GM12891 (cell line): ENCODE data around the gene CDK5RAP2.

ENCODE experiments used
- POLR2A ChIP-seq: IDR thresholded peaks from 2 replicates; pipeline ENCODE4 v1.6.1; 2011; ENCODE audit warnings: low read depth, low read length, control low read depth
- POLR2AphosphoS5 ChIP-seq: IDR thresholded peaks from 2 replicates; pipeline ENCODE4 v1.6.1; 2011; ENCODE audit warnings: low read depth, low read length, control low read depth
- POU2F2 ChIP-seq: IDR thresholded peaks from 2 replicates; pipeline ENCODE4 v1.6.1; 2011; ENCODE audit warnings: low read depth, mild to moderate bottlenecking, control low read depth, low read length, moderate library complexity
- SPI1 ChIP-seq: IDR thresholded peaks from 2 replicates; pipeline ENCODE4 v1.6.1; 2011; ENCODE audit warnings: low read depth, low read length, control low read depth
- TAF1 ChIP-seq: IDR thresholded peaks from 2 replicates; pipeline ENCODE4 v1.6.1; 2011; ENCODE audit warnings: low read depth, low read length, control low read depth

- TF ChIP-seq SPI1 (no peak), POLR2AphosphoS5 (no peak), POLR2A (no peak), TAF1 (no peak), POU2F2 (no peak)
Observed at GRCh38 chr9:120480707-120481106, 99.3 kb downstream of the CDK5RAP2 start.
